SK-N-SH treated with all-trans-retinoic acid at 6 μM for 48 hours (cell line): Measurements from ENCODE around the gene CCDC14.

ENCODE experiments used
- ATAC-seq: fragments of 200-7000 bp; cut with Tn5 transposase; 3 replicates; pipeline ENCODE4 v1.9.1; 2020; ENCODE audit warnings: mild to moderate bottlenecking, moderate library complexity
- ARNTL ChIP-seq: fragments of 450-650 bp; formaldehyde crosslinking; IDR thresholded peaks from 2 replicates; pipeline ENCODE4 v1.5.0; 2020; ENCODE audit warnings: low read depth, mild to moderate bottlenecking, moderate library complexity, borderline replicate concordance
- BACH2 ChIP-seq: fragments of 250-450 bp; sonication (Bioruptor Pico); IDR thresholded peaks from 2 replicates; pipeline ENCODE4 v1.9.0; 2021; ENCODE audit warnings: mild to moderate bottlenecking, borderline replicate concordance
- CSDC2 ChIP-seq: fragments of 250-450 bp; sonication (Bioruptor Pico); IDR thresholded peaks from 2 replicates; pipeline ENCODE4 v1.5.0; 2020; ENCODE audit warnings: mild to moderate bottlenecking, moderate library complexity
- ESRRG ChIP-seq: fragments of 250-450 bp; sonication (Bioruptor Pico); IDR thresholded peaks from 2 replicates; pipeline ENCODE4 v1.6.1; 2021; ENCODE audit warnings: mild to moderate bottlenecking
- GLIS3 ChIP-seq: fragments of 250-450 bp; sonication (Bioruptor Pico); IDR thresholded peaks from 2 replicates; pipeline ENCODE4 v1.5.0; 2020; ENCODE audit warnings: mild to moderate bottlenecking, moderate library complexity
- ISL1 ChIP-seq: fragments of 250-450 bp; sonication (Bioruptor Pico); IDR thresholded peaks from 2 replicates; pipeline ENCODE4 v2.1.2; 2022; ENCODE audit warnings: mild to moderate bottlenecking, moderate library complexity
- PATZ1 ChIP-seq: fragments of 250-450 bp; sonication (Bioruptor Pico); IDR thresholded peaks from 2 replicates; pipeline ENCODE4 v1.8.0; 2020; ENCODE audit warnings: mild to moderate bottlenecking, moderate library complexity, borderline replicate concordance
- PPARA ChIP-seq: fragments of 250-450 bp; sonication (Bioruptor Pico); IDR thresholded peaks from 2 replicates; pipeline ENCODE4 v1.5.0; 2020; ENCODE audit warnings: mild to moderate bottlenecking, borderline replicate concordance
- RARB ChIP-seq: fragments of 250-450 bp; sonication (Bioruptor Pico); IDR thresholded peaks from 2 replicates; pipeline ENCODE4 v1.8.0; 2021; ENCODE audit warnings: mild to moderate bottlenecking, moderate library complexity
- SNAI2 ChIP-seq: fragments of 250-450 bp; sonication (Bioruptor Pico); IDR thresholded peaks from 2 replicates; pipeline ENCODE4 v1.5.0; 2020; ENCODE audit warnings: mild to moderate bottlenecking, moderate library complexity
- TCF4 ChIP-seq: fragments of 250-450 bp; sonication (Bioruptor Pico); IDR thresholded peaks from 2 replicates; pipeline ENCODE4 v1.8.0; 2021; ENCODE audit warnings: mild to moderate bottlenecking, moderate library complexity, borderline replicate concordance
- TOX ChIP-seq: fragments of 250-450 bp; sonication (Bioruptor Pico); IDR thresholded peaks from 2 replicates; pipeline ENCODE4 v1.8.0; 2021; ENCODE audit warnings: mild to moderate bottlenecking, moderate library complexity, borderline replicate concordance
- TSHZ2 ChIP-seq: fragments of 250-450 bp; sonication (Bioruptor Pico); IDR thresholded peaks from 2 replicates; pipeline ENCODE4 v1.5.0; 2020; ENCODE audit warnings: mild to moderate bottlenecking, moderate library complexity
- ZC3H10 ChIP-seq: fragments of 250-450 bp; sonication (Bioruptor Pico); IDR thresholded peaks from 2 replicates; pipeline ENCODE4 v1.5.1; 2021; ENCODE audit warnings: mild to moderate bottlenecking, moderate library complexity
- ZFP3 ChIP-seq: fragments of 250-450 bp; sonication (Bioruptor Pico); IDR thresholded peaks from 2 replicates; pipeline ENCODE4 v1.5.0; 2020; ENCODE audit warnings: mild to moderate bottlenecking, moderate library complexity
- ZFP30 ChIP-seq: fragments of 450-650 bp; formaldehyde crosslinking; IDR thresholded peaks from 2 replicates; pipeline ENCODE4 v1.5.0; 2022; ENCODE audit warnings: mild to moderate bottlenecking, moderate library complexity
- ZNF565 ChIP-seq: fragments of 450-650 bp; formaldehyde crosslinking; conservative IDR thresholded peaks from 2 replicates; pipeline ENCODE4 v1.5.0; 2020; ENCODE audit warnings: low read depth, mild to moderate bottlenecking, moderate library complexity
- ZNF70 ChIP-seq: fragments of 450-650 bp; formaldehyde crosslinking; IDR thresholded peaks from 2 replicates; pipeline ENCODE4 v1.5.0; 2020; ENCODE audit warnings: mild to moderate bottlenecking, moderate library complexity
- ZNF8 ChIP-seq: fragments of 450-650 bp; formaldehyde crosslinking; IDR thresholded peaks from 2 replicates; pipeline ENCODE4 v1.5.0; 2020; ENCODE audit warnings: mild to moderate bottlenecking, moderate library complexity
- TF ChIP-seq, protein P1 (sequence below): fragments of 250-450 bp; sonication (Bioruptor Pico); IDR thresholded peaks from 2 replicates; pipeline ENCODE4 v1.8.0; 2021; ENCODE audit warnings: low read depth, mild to moderate bottlenecking, moderate library complexity, borderline replicate concordance
- TF ChIP-seq, protein P2 (sequence below): fragments of 250-450 bp; sonication (Bioruptor Pico); IDR thresholded peaks from 2 replicates; pipeline ENCODE4 v1.5.1; 2021; ENCODE audit warnings: mild to moderate bottlenecking, moderate library complexity
- TF ChIP-seq, protein P3 (sequence below): fragments of 250-450 bp; sonication (Bioruptor Pico); IDR thresholded peaks from 2 replicates; pipeline ENCODE4 v1.5.1; 2020; ENCODE audit warnings: low read depth, mild to moderate bottlenecking, moderate library complexity

CCDC14 gene

DNA sequence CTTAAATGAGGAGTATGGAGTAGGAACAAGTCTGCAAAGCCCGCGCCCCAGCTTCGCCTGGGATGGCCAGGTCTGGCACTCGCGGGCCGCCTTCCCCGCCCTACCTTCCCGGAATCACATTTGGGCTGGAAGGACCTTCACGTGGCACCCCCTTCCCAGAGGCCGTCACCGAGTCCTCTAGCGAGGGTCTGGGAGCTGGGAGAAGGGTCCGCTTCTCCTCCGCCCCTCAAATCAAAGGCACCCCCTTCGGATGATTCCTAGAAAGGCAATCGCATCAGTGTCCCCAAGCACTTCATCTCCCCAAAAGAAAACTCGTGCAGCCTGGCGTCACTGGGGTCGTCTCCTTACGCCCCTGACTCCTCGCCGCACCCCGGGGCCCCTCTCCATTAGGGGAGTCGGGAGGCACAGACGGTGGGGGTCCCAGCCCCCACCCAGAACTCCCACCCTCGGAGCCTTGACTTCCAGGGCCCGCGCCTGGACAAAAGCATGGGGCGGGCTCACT lies 77.3 kb downstream of the CCDC14 start:
- ATAC-seq = no peak
- no peak for TF ChIP-seq ZC3H10 (CRISPR knock-in tag)
- no peak for TF ChIP-seq ESRRG (CRISPR knock-in tag)
- no peak for TF ChIP-seq PPARA (CRISPR knock-in tag)
- TF ChIP-seq PATZ1 = no peak
- TF ChIP-seq TCF4 (CRISPR knock-in tag) = no peak
- no peak for TF ChIP-seq SNAI2 (CRISPR knock-in tag)
- TF ChIP-seq ZNF70 (CRISPR knock-in tag) = no peak

- ATAC-seq = no peak
- TF ChIP-seq SNAI2 (CRISPR knock-in tag) = no peak
- no peak for TF ChIP-seq ZNF565
- TF ChIP-seq PATZ1 = no peak
- no peak for TF ChIP-seq ZFP30 (CRISPR knock-in tag)
- TF ChIP-seq ZNF70 (CRISPR knock-in tag) = no peak
- no peak for TF ChIP-seq TSHZ2 (CRISPR knock-in tag)
- TF ChIP-seq, protein P1, sequence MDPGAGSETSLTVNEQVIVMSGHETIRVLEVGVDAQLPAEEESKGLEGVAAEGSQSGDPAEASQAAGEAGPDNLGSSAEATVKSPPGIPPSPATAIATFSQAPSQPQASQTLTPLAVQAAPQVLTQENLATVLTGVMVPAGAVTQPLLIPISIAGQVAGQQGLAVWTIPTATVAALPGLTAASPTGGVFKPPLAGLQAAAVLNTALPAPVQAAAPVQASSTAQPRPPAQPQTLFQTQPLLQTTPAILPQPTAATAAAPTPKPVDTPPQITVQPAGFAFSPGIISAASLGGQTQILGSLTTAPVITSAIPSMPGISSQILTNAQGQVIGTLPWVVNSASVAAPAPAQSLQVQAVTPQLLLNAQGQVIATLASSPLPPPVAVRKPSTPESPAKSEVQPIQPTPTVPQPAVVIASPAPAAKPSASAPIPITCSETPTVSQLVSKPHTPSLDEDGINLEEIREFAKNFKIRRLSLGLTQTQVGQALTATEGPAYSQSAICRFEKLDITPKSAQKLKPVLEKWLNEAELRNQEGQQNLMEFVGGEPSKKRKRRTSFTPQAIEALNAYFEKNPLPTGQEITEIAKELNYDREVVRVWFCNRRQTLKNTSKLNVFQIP (CRISPR knock-in tag) = no peak
- TF ChIP-seq GLIS3 (CRISPR knock-in tag) = no peak
- TF ChIP-seq ARNTL (CRISPR knock-in tag) = no peak
- no peak for TF ChIP-seq TOX (CRISPR knock-in tag)
- no peak for TF ChIP-seq RARB (CRISPR knock-in tag)
- TF ChIP-seq ISL1 (CRISPR knock-in tag) = no peak
- TF ChIP-seq PPARA (CRISPR knock-in tag) = no peak
- no peak for TF ChIP-seq CSDC2 (CRISPR knock-in tag)
Measured at GRCh38 chr3:123883111-123883510, 77.9 kb downstream of the CCDC14 start.

- no peak for ATAC-seq
- TF ChIP-seq PATZ1 (no peak), ZNF565 (no peak), ESRRG (CRISPR knock-in tag) (no peak), TCF4 (CRISPR knock-in tag) (no peak), PPARA (CRISPR knock-in tag) (no peak), ZFP3 (CRISPR knock-in tag) (no peak), ZNF70 (CRISPR knock-in tag) (no peak), BACH2 (CRISPR knock-in tag) (no peak), ISL1 (CRISPR knock-in tag) (no peak), GLIS3 (CRISPR knock-in tag) (no peak), ZNF8 (CRISPR knock-in tag) (no peak)
- TF ChIP-seq, protein P2, sequence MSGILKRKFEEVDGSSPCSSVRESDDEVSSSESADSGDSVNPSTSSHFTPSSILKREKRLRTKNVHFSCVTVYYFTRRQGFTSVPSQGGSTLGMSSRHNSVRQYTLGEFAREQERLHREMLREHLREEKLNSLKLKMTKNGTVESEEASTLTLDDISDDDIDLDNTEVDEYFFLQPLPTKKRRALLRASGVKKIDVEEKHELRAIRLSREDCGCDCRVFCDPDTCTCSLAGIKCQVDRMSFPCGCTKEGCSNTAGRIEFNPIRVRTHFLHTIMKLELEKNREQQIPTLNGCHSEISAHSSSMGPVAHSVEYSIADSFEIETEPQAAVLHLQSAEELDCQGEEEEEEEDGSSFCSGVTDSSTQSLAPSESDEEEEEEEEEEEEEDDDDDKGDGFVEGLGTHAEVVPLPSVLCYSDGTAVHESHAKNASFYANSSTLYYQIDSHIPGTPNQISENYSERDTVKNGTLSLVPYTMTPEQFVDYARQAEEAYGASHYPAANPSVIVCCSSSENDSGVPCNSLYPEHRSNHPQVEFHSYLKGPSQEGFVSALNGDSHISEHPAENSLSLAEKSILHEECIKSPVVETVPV (CRISPR knock-in tag) = no peak
- TF ChIP-seq, protein P3, sequence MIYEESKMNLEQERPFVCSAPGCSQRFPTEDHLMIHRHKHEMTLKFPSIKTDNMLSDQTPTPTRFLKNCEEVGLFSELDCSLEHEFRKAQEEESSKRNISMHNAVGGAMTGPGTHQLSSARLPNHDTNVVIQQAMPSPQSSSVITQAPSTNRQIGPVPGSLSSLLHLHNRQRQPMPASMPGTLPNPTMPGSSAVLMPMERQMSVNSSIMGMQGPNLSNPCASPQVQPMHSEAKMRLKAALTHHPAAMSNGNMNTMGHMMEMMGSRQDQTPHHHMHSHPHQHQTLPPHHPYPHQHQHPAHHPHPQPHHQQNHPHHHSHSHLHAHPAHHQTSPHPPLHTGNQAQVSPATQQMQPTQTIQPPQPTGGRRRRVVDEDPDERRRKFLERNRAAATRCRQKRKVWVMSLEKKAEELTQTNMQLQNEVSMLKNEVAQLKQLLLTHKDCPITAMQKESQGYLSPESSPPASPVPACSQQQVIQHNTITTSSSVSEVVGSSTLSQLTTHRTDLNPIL (CRISPR knock-in tag) = no peak
- TF ChIP-seq, protein P1 (CRISPR knock-in tag) = no peak
Measured at GRCh38 chr3:123881771-123882170, 79.3 kb downstream of the CCDC14 start.
